Muscle of leg (tissue), 11 donors: ENCODE measurements around the gene ANAPC13. TPM values are rescaled to one million over a fixed set of nuclear protein-coding genes. Genes with fewer than 3 reads are reported as not detected.

Experiments
- DNase-seq: peaks from one replicate; pipeline ENCODE4 v3.0.0; 2013
- H3K27ac ChIP-seq: one replicate; pipeline ENCODE4 v1.5.1; 2013; ENCODE audit warnings: mild to moderate bottlenecking, low read length, control low read depth
- H3K27me3 ChIP-seq: one replicate; pipeline ENCODE4 v1.6.1; 2013; ENCODE audit warnings: low read length; ENCODE audit not compliant: control insufficient read depth, insufficient read depth
- H3K36me3 ChIP-seq: one replicate; pipeline ENCODE4 v1.6.1; 2013; ENCODE audit warnings: low read length; ENCODE audit not compliant: control insufficient read depth, insufficient read depth
- H3K4me1 ChIP-seq: one replicate; pipeline ENCODE4 v1.6.1; 2013; ENCODE audit warnings: low read length; ENCODE audit not compliant: control insufficient read depth, insufficient read depth
- H3K4me3 ChIP-seq: one replicate; pipeline ENCODE4 v1.5.1; 2013; ENCODE audit warnings: low read length, control low read depth
- H3K9me3 ChIP-seq: replicated peaks from 2 replicates; pipeline ENCODE4 v1.6.1; 2013; ENCODE audit warnings: low read depth, low read length; ENCODE audit not compliant: control insufficient read depth
- WGBS: methylation state at CpG from one replicate; pipeline ENCODE4 v1.1.5; 2013; ENCODE audit warnings: missing lambda C conversion rate; ENCODE audit not compliant: insufficient coverage; 5-methylcytosine and 5-hydroxymethylcytosine counted together
- polyA plus RNA-seq, 8 donors: library from polyadenylated mRNA; unstranded; fragments of 120-200 nt; gene quantifications; one replicate each; pipeline versions ENCODE4 v1.2.1 to v1.2.3, GENCODE V29; 2013; ENCODE audit warnings: inconsistent platforms in 1 of 8, low replicate concordance in 1 of 8; ENCODE audit not compliant: insufficient read length in 8 of 8, insufficient read depth in 1 of 8
- total RNA-seq: library from RNA; stranded (reverse); fragments of 120-200 nt; gene quantifications from one replicate; pipeline ENCODE4 v1.2.4, GENCODE V29; 2013

ANAPC13 gene
- total and polyA plus RNA-seq, 9 donors, result 58.3 to 91.3 (median 63.2) TPM

GRCh38 chr3:134522541-134522940, 36.8 kb upstream of the ANAPC13 start:
- no peak for DNase-seq
- H3K27ac ChIP-seq, result no peak overlapping the region
- no peaks in the 10 kb centered on the region for H3K4me1 ChIP-seq
- H3K4me3 ChIP-seq, result no peak overlapping the region
- no peaks in the 10 kb centered on the region for H3K27me3 ChIP-seq
- WGBS, result no CpG with 5 or more reads among the region's 6 CpGs
- H3K9me3 ChIP-seq, result peaks cover 30% of the 10 kb centered on the region
- H3K36me3 ChIP-seq, result no peaks in the 10 kb centered on the region

GRCh38 chr3:134517791-134518190, 32.0 kb upstream of the ANAPC13 start:
- no peak overlapping the region for H3K27ac ChIP-seq

GRCh38 chr3:134516905-134517304, 31.1 kb upstream of the ANAPC13 start:
- H3K4me1 ChIP-seq, result no peaks in the 10 kb centered on the region
- peaks cover 2% of the 10 kb centered on the region for H3K9me3 ChIP-seq
- H3K36me3 ChIP-seq, result peaks cover 3% of the 10 kb centered on the region
- 17% methylated on average over 2 of the region's 3 CpGs for WGBS
- no peak overlapping the region for H3K27ac ChIP-seq
- peak; percentile 34 for DNase-seq
- no peak overlapping the region for H3K4me3 ChIP-seq
- H3K27me3 ChIP-seq, result no peaks in the 10 kb centered on the region

More at GRCh38 chr3:134517791-134518190, 32.0 kb upstream of the ANAPC13 start:
- no peak for DNase-seq
- Histone ChIP-seq H3K9me3 (peaks cover 5% of the 10 kb centered on the region), H3K27me3 (no peaks in the 10 kb centered on the region), H3K4me3 (no peak overlapping the region), H3K4me1 (no peaks in the 10 kb centered on the region), H3K36me3 (peaks cover 3% of the 10 kb centered on the region)

GRCh38 chr3:134511500-134511899, 25.7 kb upstream of the ANAPC13 start:
- Histone ChIP-seq H3K9me3 (no peaks in the 10 kb centered on the region), H3K27ac (no peak overlapping the region), H3K27me3 (no peaks in the 10 kb centered on the region), H3K4me1 (no peaks in the 10 kb centered on the region), H3K4me3 (no peak overlapping the region), H3K36me3 (peaks cover 16% of the 10 kb centered on the region)
- WGBS, result no CpG with 5 or more reads among the region's 2 CpGs
- DNase-seq, result no peak

GRCh38 chr3:134505485-134505884, 19.7 kb upstream of the ANAPC13 start:
- Histone ChIP-seq H3K4me3 (no peak overlapping the region), H3K27me3 (no peaks in the 10 kb centered on the region), H3K27ac (no peak overlapping the region), H3K36me3 (peaks cover 13% of the 10 kb centered on the region), H3K9me3 (peaks cover 17% of the 10 kb centered on the region), H3K4me1 (no peaks in the 10 kb centered on the region)
- no peak for DNase-seq
- WGBS, result 75% methylated on average over 3 of the region's 3 CpGs

GRCh38 chr3:134504132-134504531, 18.3 kb upstream of the ANAPC13 start:
- peaks cover 8% of the 10 kb centered on the region for H3K36me3 ChIP-seq
- DNase-seq, result no peak
- no peaks in the 10 kb centered on the region for H3K4me1 ChIP-seq
- peaks cover 17% of the 10 kb centered on the region for H3K9me3 ChIP-seq
- H3K27ac ChIP-seq, result no peak overlapping the region
- no peaks in the 10 kb centered on the region for H3K27me3 ChIP-seq
- no CpG with 5 or more reads among the region's 3 CpGs for WGBS
- H3K4me3 ChIP-seq, result no peak overlapping the region

GRCh38 chr3:134503266-134503665, 17.5 kb upstream of the ANAPC13 start:
- no CpG with 5 or more reads among the region's 1 CpG for WGBS

GRCh38 chr3:134496471-134497071, 10.8 kb upstream of the ANAPC13 start:
- Histone ChIP-seq H3K4me1 (no peaks in the 10 kb centered on the region), H3K36me3 (peaks cover 3% of the 10 kb centered on the region), H3K4me3 (no peak overlapping the region), H3K27me3 (no peaks in the 10 kb centered on the region), H3K9me3 (no peaks in the 10 kb centered on the region), H3K27ac (no peak overlapping the region)
- peak; percentile 57 for DNase-seq
- WGBS, result 50% methylated on average over 1 of the region's 3 CpGs

More at GRCh38 chr3:134503266-134503665, 17.5 kb upstream of the ANAPC13 start:
- Histone ChIP-seq H3K36me3 (peaks cover 4% of the 10 kb centered on the region), H3K9me3 (peaks cover 17% of the 10 kb centered on the region), H3K27ac (no peak overlapping the region), H3K4me3 (no peak overlapping the region), H3K4me1 (no peaks in the 10 kb centered on the region), H3K27me3 (no peaks in the 10 kb centered on the region)
- DNase-seq, result no peak

GRCh38 chr3:134495980-134496379, 10.2 kb upstream of the ANAPC13 start:
- H3K4me3 ChIP-seq, result no peak overlapping the region
- peaks cover 3% of the 10 kb centered on the region for H3K36me3 ChIP-seq
- no peaks in the 10 kb centered on the region for H3K27me3 ChIP-seq
- no peaks in the 10 kb centered on the region for H3K4me1 ChIP-seq
- DNase-seq, result no peak
- H3K9me3 ChIP-seq, result no peaks in the 10 kb centered on the region
- peak overlapping the region; percentile 42 for H3K27ac ChIP-seq

GRCh38 chr3:134494495-134494894, 8.7 kb upstream of the ANAPC13 start:
- Histone ChIP-seq H3K4me3 (no peak overlapping the region), H3K27ac (no peak overlapping the region), H3K27me3 (no peaks in the 10 kb centered on the region), H3K36me3 (peaks cover 3% of the 10 kb centered on the region), H3K9me3 (no peaks in the 10 kb centered on the region), H3K4me1 (no peaks in the 10 kb centered on the region)
- 49% methylated on average over 3 of the region's 5 CpGs for WGBS
- DNase-seq, result no peak

- peaks cover 20% of the 10 kb centered on the region for H3K4me1 ChIP-seq
- DNase-seq, result peak; percentile 68
- WGBS, result 64% methylated on average over 3 of the region's 5 CpGs
- H3K9me3 ChIP-seq, result no peaks in the 10 kb centered on the region
- H3K27me3 ChIP-seq, result no peaks in the 10 kb centered on the region
- peaks cover 10% of the 10 kb centered on the region for H3K36me3 ChIP-seq
- no peak overlapping the region for H3K27ac ChIP-seq
- H3K4me3 ChIP-seq, result peak overlapping the region; percentile 91
These were observed 1.6 kb upstream of the ANAPC13 start for GRCh38 chr3:134487406-134487805.
